ENCODE results near the gene EMILIN2.

EMILIN2 gene

GRCh38 chr18:2879889-2880288 lies 33.1 kb downstream of the EMILIN2 start:
- DNase-seq: no peak

GRCh38 chr18:2880473-2880872 lies 33.7 kb downstream of the EMILIN2 start:
- DNase-seq: no peak

- no peak for DNase-seq
Observed at GRCh38 chr18:2881088-2881839, 34.5 kb downstream of the EMILIN2 start.

GRCh38 chr18:2881840-2882195 lies 35.0 kb downstream of the EMILIN2 start:
- DNase-seq: no peak

- DNase-seq: no peak
Observed at GRCh38 chr18:2882201-2882600, 35.4 kb downstream of the EMILIN2 start.

GRCh38 chr18:2883076-2883735 lies 36.4 kb downstream of the EMILIN2 start:
- peak; percentile 24 for DNase-seq

GRCh38 chr18:2884706-2885285 lies 38.0 kb downstream of the EMILIN2 start:
- no peak for DNase-seq

GRCh38 chr18:2887470-2887869 lies 40.7 kb downstream of the EMILIN2 start:
- no peak for DNase-seq

GRCh38 chr18:2889761-2890192 lies 43.0 kb downstream of the EMILIN2 start:
- DNase-seq: no peak

- DNase-seq: no peak
Observed at GRCh38 chr18:2890606-2891005, 43.8 kb downstream of the EMILIN2 start.

GRCh38 chr18:2891526-2892431 lies 45.0 kb downstream of the EMILIN2 start:
- DNase-seq: no peak

GRCh38 chr18:2893056-2893455 lies 46.2 kb downstream of the EMILIN2 start:
- DNase-seq: no peak

- no peak for DNase-seq
Observed at GRCh38 chr18:2893676-2894075, 46.9 kb downstream of the EMILIN2 start.

GRCh38 chr18:2894131-2894840 lies 47.5 kb downstream of the EMILIN2 start:
- no peak for DNase-seq

GRCh38 chr18:2894841-2895370 lies 48.1 kb downstream of the EMILIN2 start:
- no peak for DNase-seq

GRCh38 chr18:2895391-2895790 lies 48.6 kb downstream of the EMILIN2 start:
- DNase-seq: no peak

- DNase-seq: no peak
Observed at GRCh38 chr18:2896990-2897389, 50.2 kb downstream of the EMILIN2 start.

GRCh38 chr18:2897448-2898185 lies 50.8 kb downstream of the EMILIN2 start:
- DNase-seq: no peak

GRCh38 chr18:2898186-2898640 lies 51.4 kb downstream of the EMILIN2 start:
- DNase-seq: no peak

- no peak for DNase-seq
Observed at GRCh38 chr18:2900684-2901422, 54.0 kb downstream of the EMILIN2 start.

Measured in CD4-positive, alpha-beta T cell treated with Interferon gamma for 1 hour (primary cell).